H1 (cell line): ENCODE measurements around the gene SPATA32. TPM values are rescaled to one million over a fixed set of nuclear protein-coding genes. Genes with fewer than 3 reads are reported as not detected.

ENCODE experiments used
- ASH2L ChIP-seq: fragments of 200-600, 300-600 bp; sonication (generic); IDR thresholded peaks from one replicate; pipeline ENCODE4 v1.7.1; 2017; ENCODE audit warnings: low read length
- ATF3 ChIP-seq: IDR thresholded peaks from 2 replicates; pipeline ENCODE4 v1.6.1; 2011; ENCODE audit warnings: low read depth, mild to moderate bottlenecking, low read length; ENCODE audit not compliant: insufficient read depth
- BACH1 ChIP-seq: IDR thresholded peaks from 2 replicates; pipeline ENCODE4 v1.6.1; 2012; ENCODE audit warnings: low read length, improper control_type of control experiment
- BRCA1 ChIP-seq: IDR thresholded peaks from 2 replicates; pipeline ENCODE4 v1.6.1; 2012; ENCODE audit warnings: low read depth, low read length, improper control_type of control experiment
- GTF2F1 ChIP-seq: IDR thresholded peaks from 2 replicates; pipeline ENCODE4 v1.6.1; 2012; ENCODE audit warnings: low read depth, low read length, improper control_type of control experiment, borderline replicate concordance
- NANOG ChIP-seq: IDR thresholded peaks from 2 replicates; pipeline ENCODE4 v1.6.1; 2011; ENCODE audit warnings: low read length, low read depth, mild to moderate bottlenecking, inconsistent platforms; ENCODE audit not compliant: insufficient read depth, poor library complexity, severe bottlenecking
- SIN3A ChIP-seq, 2 experiments: IDR thresholded peaks in 1 of 2; conservative IDR thresholded peaks in 1 of 2; 2 replicates each; pipeline ENCODE4 v1.6.1; 2011 to 2012; ENCODE audit warnings: low read length in 2 of 2, improper control_type of control experiment in 1 of 2, low read depth in 1 of 2, mild to moderate bottlenecking in 1 of 2
- TAF7 ChIP-seq: optimal IDR thresholded peaks from 2 replicates; pipeline ENCODE3; 2011; ENCODE audit warnings: low read depth, mild to moderate bottlenecking, inconsistent platforms, low read length, moderate library complexity, borderline replicate concordance
- polyA plus RNA-seq, 7 experiments: library from polyadenylated mRNA; depleted of rRNA in 3 of 7; stranded (reverse) in 5 of 7; unstranded in 2 of 7; fragments of >200 nt in 5 of 7; fragments of 200-250 nt in 2 of 7; gene quantifications; 1 replicate in 5 of 7; 2 replicates in 1 of 7; 4 replicates in 1 of 7; pipeline versions ENCODE4 v1.2.1 to v1.2.3, GENCODE V29; 2011 to 2013; ENCODE audit warnings: missing spikeins in 2 of 7, mixed read lengths in 2 of 7
- total RNA-seq: library from RNA; stranded (reverse); fragmentation: NEBNext Ultra II Directional; extraction: Animal tissue kit (Norgen Biotek cat#: 25700); gene quantifications from 2 replicates; pipeline ENCODE4 v1.2.1, GENCODE V29; 2021

Gene SPATA32
- total and polyA plus RNA-seq, 2 of the 8 experiments (the other 6 are each of a cell fraction or from before 2014, with no cell fraction given): 0.24 TPM; not detected in 1

GRCh38 chr17:45232514-45233422 lies 29.1 kb downstream of the SPATA32 start (continued):
- TF ChIP-seq BRCA1 (no peak), NANOG (no peak), ASH2L (no peak), GTF2F1 (no peak), TAF7 (no peak), ATF3 (no peak), SIN3A (conservative IDR thresholded peaks at IDR 0.05 in 1 of 2, IDR thresholded peaks at IDR 0.05 in 1 of 2; ENCODE audit: low read depth in 1 of 2, low read length in 2 of 2) (no peak), BACH1 (no peak)
